ENCODE measurements around the gene ERN1.

ERN1 gene

GRCh38 chr17:64054304-64054703, 75.6 kb downstream of the ERN1 start:
- no peak for TF ChIP-seq CTCF (IDR thresholded peaks at IDR 0.05; ENCODE audit: extremely low read depth, missing control alignments)

GRCh38 chr17:64053101-64053500, 76.8 kb downstream of the ERN1 start:
- TF ChIP-seq CTCF (IDR thresholded peaks at IDR 0.05; ENCODE audit: extremely low read depth, missing control alignments): no peak
- DNase-seq (ENCODE audit: low spot score): no peak

More at GRCh38 chr17:64054304-64054703, 75.6 kb downstream of the ERN1 start:
- DNase-seq (ENCODE audit: low spot score): no peak

GRCh38 chr17:64051153-64051552, 78.8 kb downstream of the ERN1 start:
- no peak for TF ChIP-seq CTCF (IDR thresholded peaks at IDR 0.05; ENCODE audit: extremely low read depth, missing control alignments)
- no peak for DNase-seq (ENCODE audit: low spot score)

- TF ChIP-seq CTCF (IDR thresholded peaks at IDR 0.05; ENCODE audit: extremely low read depth, missing control alignments): no peak
- DNase-seq (ENCODE audit: low spot score): no peak
These were observed 81.1 kb downstream of the ERN1 start for GRCh38 chr17:64048805-64049204.

- no peak for TF ChIP-seq CTCF (IDR thresholded peaks at IDR 0.05; ENCODE audit: extremely low read depth, missing control alignments)
- no peak for DNase-seq (ENCODE audit: low spot score)
These were observed 84.8 kb downstream of the ERN1 start for GRCh38 chr17:64045176-64045575.

- DNase-seq (ENCODE audit: low spot score): no peak
- no peak for TF ChIP-seq CTCF (IDR thresholded peaks at IDR 0.05; ENCODE audit: extremely low read depth, missing control alignments)
These were observed 87.1 kb downstream of the ERN1 start for GRCh38 chr17:64042700-64043485.

GRCh38 chr17:64041912-64042311, 88.0 kb downstream of the ERN1 start:
- TF ChIP-seq CTCF (IDR thresholded peaks at IDR 0.05; ENCODE audit: extremely low read depth, missing control alignments): no peak
- DNase-seq (ENCODE audit: low spot score): no peak
